NT2/D1 (cell line): ENCODE results near the gene SRRM4.

Experiments used
- DNase-seq: peaks from one replicate; pipeline ENCODE4 v3.0.0-alpha.2; 2011; ENCODE audit warnings: low read depth, low spot score
- H3K27me3 ChIP-seq: 2 replicates; pipeline ENCODE4 v1.6.0; 2011; ENCODE audit warnings: mild to moderate bottlenecking; ENCODE audit not compliant: insufficient read length, insufficient read depth
- H3K36me3 ChIP-seq: 2 replicates; pipeline ENCODE4 v1.6.1; 2011; ENCODE audit warnings: mild to moderate bottlenecking, low read length, mixed read lengths; ENCODE audit not compliant: insufficient read depth, insufficient read length
- H3K4me1 ChIP-seq: 2 replicates; pipeline ENCODE4 v1.5.1; 2011; ENCODE audit not compliant: insufficient read depth, insufficient read length
- H3K4me3 ChIP-seq: 2 replicates; pipeline ENCODE4 v1.5.1; 2011; ENCODE audit warnings: low read depth; ENCODE audit not compliant: insufficient read length
- H3K9ac ChIP-seq: 2 replicates; pipeline ENCODE4 v1.6.0; 2011; ENCODE audit warnings: low read depth; ENCODE audit not compliant: insufficient read length
- H3K9me3 ChIP-seq: 2 replicates; pipeline ENCODE4 v1.5.1; 2011; ENCODE audit warnings: mild to moderate bottlenecking, low read length; ENCODE audit not compliant: insufficient read depth
- SUZ12 ChIP-seq: IDR thresholded peaks from 2 replicates; pipeline ENCODE4 v1.6.1; 2011; ENCODE audit not compliant: insufficient read length, insufficient read depth; ENCODE audit errors: extremely low read depth
- YY1 ChIP-seq: IDR thresholded peaks from 2 replicates; pipeline ENCODE4 v1.6.1; 2011; ENCODE audit not compliant: insufficient read length, insufficient read depth
- ZNF274 ChIP-seq: IDR thresholded peaks from 2 replicates; pipeline ENCODE4 v1.6.1; 2011; ENCODE audit warnings: mild to moderate bottlenecking, low read depth, low read length

The SRRM4 gene, protein sequence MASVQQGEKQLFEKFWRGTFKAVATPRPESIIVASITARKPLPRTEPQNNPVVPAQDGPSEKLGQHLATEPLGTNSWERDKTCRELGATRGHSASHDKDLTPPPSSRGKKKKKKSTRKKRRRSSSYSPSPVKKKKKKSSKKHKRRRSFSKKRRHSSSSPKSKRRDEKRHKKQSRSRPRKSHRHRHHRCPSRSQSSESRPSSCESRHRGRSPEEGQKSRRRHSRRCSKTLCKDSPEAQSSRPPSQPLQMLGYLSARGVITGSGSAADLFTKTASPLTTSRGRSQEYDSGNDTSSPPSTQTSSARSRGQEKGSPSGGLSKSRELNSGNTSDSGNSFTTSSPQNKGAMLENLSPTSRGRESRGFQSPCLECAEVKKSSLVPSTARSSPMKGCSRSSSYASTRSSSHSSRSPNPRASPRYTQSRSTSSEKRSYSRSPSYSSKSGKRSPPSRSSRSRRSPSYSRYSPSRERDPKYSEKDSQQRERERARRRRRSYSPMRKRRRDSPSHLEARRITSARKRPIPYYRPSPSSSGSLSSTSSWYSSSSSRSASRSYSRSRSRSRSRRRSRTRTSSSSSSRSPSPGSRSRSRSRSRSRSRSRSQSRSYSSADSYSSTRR

DNA sequence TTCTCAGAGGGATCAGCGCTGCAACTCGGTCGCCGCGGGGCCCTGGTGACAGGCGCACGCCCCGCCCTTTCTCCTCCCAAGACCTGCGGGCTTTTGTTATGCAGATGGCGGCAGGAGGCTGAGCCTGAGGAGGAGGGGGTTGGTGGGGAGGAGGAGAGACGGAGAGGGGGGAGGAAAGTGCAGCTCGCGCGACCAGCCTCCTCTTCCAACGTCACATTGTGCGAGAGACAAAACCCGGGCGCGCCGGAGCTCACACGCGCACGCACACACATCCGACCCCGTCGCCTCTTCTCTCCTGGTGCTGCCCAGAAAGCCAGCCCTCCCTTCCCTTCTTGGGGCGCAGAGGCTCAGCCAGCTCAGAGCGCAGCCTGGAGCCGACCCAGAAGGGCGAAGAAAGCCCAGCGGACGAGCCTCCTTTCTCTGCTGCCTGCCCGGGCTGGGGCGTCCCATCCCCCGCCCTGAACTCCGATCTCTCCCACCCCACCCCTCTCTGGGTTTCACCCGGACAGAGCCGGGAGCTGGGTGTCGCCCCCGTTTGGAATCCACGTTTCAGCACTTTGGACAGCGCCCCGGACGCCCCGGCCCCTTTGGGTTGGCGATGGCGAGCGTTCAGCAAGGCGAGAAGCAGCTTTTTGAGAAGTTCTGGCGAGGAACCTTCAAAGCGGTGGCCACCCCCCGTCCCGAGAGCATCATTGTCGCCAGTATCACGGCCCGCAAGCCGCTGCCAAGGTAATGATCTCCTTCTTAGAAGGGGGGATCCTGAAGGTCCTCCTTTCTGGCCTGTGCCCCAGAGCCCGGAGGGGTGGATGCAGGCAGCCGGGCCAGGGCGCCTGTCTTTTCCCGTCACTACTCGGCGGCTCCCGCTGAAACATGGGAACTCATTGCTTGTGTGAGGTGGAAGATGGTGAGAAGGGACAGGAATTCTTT lies at the start of gene SRRM4:
SRRM4 (plus strand) TSS at position 257 of the 927 bp plus-strand sequence; CDS start at position 599, 342 bp downstream.
- H3K4me1 ChIP-seq, result peaks cover 3% of the 10 kb centered on the region
- H3K4me3 ChIP-seq, result peak within 1 kb of the TSS; percentile 71
- H3K27me3 ChIP-seq, result peaks cover 35% of the 10 kb centered on the region
- DNase-seq, result peak; percentile 92
- TF ChIP-seq SUZ12, result no peak
- no peak for TF ChIP-seq ZNF274
- TF ChIP-seq YY1, result no peak
- H3K9ac ChIP-seq, result peak within 1 kb of the TSS; percentile 65
- no peaks in the 10 kb centered on the region for H3K36me3 ChIP-seq
- H3K9me3 ChIP-seq, result no peaks in the 10 kb centered on the region

DNA sequence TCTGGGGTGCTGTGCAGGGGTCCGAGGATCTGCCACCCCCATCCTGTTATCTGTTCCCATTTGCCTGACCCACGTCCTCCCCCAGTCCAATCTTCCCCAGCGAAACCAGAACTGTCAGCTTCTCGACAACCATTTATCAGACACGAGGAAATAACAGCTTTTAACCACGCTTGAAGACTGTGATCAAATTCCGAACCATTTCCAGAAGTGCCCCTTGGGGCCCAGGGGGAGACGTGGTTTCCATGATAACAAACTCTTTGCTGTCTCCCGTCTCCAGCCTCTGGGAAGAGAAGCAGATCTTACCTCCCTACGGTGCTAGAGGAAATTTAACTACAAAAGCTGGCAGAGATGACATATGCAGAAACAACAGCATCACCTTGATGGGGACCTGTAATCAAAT lies 35.1 kb upstream of the SRRM4 start:
- no peak for DNase-seq
- Histone ChIP-seq H3K4me3 (no peak overlapping the region), H3K27me3 (no peaks in the 10 kb centered on the region), H3K9ac (no peak overlapping the region), H3K36me3 (no peaks in the 10 kb centered on the region), H3K9me3 (no peaks in the 10 kb centered on the region), H3K4me1 (no peaks in the 10 kb centered on the region)
- TF ChIP-seq SUZ12 (no peak), ZNF274 (no peak), YY1 (no peak)

DNA sequence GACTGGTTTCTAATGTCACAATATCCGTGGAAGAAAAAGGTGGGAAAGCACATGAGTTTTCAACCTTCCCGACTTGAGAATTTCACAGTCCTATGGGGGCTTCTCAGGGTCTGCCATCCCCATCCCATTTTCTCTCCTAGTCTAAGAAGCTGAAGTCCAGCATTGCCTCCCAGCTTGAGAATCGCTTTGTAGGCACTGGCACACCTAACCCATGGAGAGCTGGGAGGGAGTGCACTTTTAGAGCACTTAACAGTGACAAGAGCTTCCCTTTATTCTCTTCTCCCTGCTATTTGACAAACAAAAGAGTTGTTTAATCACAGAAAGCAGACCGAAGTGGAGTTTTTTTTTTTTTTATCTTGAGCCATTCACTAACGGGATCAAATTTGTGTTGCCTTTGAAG lies 22.8 kb upstream of the SRRM4 start:
- DNase-seq, result no peak
- TF ChIP-seq ZNF274 (no peak), YY1 (no peak), SUZ12 (no peak)
- peaks cover 10% of the 10 kb centered on the region for H3K27me3 ChIP-seq
- no peaks in the 10 kb centered on the region for H3K9me3 ChIP-seq
- H3K36me3 ChIP-seq, result no peaks in the 10 kb centered on the region
- no peak overlapping the region for H3K4me3 ChIP-seq
- H3K9ac ChIP-seq, result no peak overlapping the region
- no peaks in the 10 kb centered on the region for H3K4me1 ChIP-seq

DNA sequence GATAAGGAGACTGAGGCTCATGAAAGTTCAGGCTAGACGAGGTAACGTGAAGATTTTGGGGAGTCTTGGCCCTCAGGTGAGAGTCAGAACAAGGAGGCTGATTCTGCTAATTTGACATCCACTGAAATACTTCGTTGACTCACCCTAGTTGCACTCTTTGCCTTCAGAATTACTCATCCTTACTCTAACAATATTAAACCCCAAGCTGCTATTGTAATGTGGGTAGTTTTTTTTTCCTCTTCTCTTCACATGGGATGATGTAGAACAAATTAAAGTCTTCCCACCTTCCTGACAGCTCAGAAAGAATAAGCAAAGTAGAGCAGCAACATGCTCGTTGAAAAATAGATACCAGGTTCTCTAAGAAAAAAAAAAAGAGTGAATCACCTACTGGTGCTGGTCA lies 22.0 kb upstream of the SRRM4 start:
- H3K9me3 ChIP-seq, result no peaks in the 10 kb centered on the region
- no peaks in the 10 kb centered on the region for H3K4me1 ChIP-seq
- H3K9ac ChIP-seq, result no peak overlapping the region
- no peak for DNase-seq
- peaks cover 10% of the 10 kb centered on the region for H3K27me3 ChIP-seq
- no peak for TF ChIP-seq ZNF274
- TF ChIP-seq SUZ12, result no peak
- no peak overlapping the region for H3K4me3 ChIP-seq
- no peaks in the 10 kb centered on the region for H3K36me3 ChIP-seq

DNA sequence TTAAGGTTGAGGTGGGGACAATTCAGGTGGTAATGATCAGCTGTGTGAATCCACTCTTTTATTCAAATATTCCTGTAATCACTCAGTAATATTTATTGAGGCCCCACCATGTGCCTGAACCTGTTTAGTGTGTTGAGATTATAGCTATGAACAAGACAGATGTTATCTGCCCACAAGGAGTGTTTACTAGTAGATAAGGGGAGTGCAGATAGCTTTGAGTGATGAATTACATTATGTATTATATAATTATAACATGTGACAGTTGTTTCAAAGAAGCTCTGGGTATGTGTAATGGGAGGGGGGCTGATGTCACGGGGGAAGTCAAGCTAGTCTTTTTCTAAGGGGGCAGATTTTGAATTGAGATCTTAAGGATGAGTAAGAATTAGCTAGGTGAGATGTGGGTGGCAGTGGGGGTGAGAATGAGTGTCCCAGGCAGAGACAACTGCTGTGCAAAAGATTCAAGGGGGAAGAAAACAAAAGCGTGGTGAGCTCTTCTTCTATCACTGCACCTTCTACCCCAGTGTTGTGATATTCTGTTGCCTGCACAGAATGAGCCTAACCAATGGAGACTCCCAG lies 21.3 kb upstream of the SRRM4 start:
- no peaks in the 10 kb centered on the region for H3K36me3 ChIP-seq
- no peak for DNase-seq
- no peak overlapping the region for H3K9ac ChIP-seq
- H3K27me3 ChIP-seq, result peaks cover 10% of the 10 kb centered on the region
- no peaks in the 10 kb centered on the region for H3K9me3 ChIP-seq
- no peak for TF ChIP-seq SUZ12
- no peak for TF ChIP-seq ZNF274
- TF ChIP-seq YY1, result no peak
- H3K4me3 ChIP-seq, result no peak overlapping the region
- H3K4me1 ChIP-seq, result no peaks in the 10 kb centered on the region

DNA sequence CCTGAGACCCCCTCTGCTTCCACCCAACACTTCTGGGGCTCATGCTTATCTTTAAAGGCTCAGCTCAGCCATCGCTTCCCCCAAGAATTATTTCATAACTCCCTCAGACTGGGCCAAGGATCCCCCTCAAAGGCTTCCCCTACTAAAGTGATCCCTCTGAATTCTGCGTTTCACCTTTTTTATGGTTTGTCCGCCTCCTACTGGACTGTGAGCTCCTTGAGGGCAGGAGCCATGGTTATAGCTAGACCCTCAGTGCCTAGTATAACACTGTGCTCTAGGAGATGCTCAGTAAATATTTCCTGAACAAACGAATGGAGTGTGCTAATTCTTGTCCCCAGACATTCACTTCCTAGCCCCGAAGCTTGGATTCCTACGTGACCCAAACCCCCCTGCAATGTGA lies 20.5 kb upstream of the SRRM4 start:
- no peak for DNase-seq
- no peak overlapping the region for H3K4me3 ChIP-seq
- TF ChIP-seq YY1, result no peak
- peaks cover 10% of the 10 kb centered on the region for H3K27me3 ChIP-seq
- H3K9ac ChIP-seq, result no peak overlapping the region
- no peaks in the 10 kb centered on the region for H3K36me3 ChIP-seq
- no peaks in the 10 kb centered on the region for H3K4me1 ChIP-seq
- no peaks in the 10 kb centered on the region for H3K9me3 ChIP-seq

DNA sequence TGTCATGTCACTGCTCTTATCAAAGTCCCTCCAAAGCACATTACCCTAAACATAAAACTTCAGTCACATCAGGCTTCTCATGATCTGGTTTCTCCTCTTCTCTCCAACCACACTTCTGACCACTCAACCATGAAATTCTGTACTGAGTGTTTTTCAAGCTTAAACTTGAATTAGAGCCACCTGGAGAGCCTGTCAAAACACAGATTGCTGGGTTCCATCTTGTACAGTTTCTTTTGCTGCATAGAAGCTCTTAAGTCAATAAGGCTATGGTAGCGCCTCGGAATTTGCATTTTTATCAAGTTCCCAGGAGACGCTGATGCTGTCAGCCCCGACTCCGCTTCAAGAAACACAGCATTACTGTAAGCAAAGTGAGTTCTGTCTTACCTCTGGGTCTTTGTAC lies 16.4 kb upstream of the SRRM4 start:
- TF ChIP-seq YY1, result no peak
- TF ChIP-seq ZNF274, result no peak
- TF ChIP-seq SUZ12, result no peak
- Histone ChIP-seq H3K9ac (no peak overlapping the region), H3K27me3 (peaks cover 7% of the 10 kb centered on the region), H3K4me1 (no peaks in the 10 kb centered on the region), H3K36me3 (no peaks in the 10 kb centered on the region), H3K4me3 (no peak overlapping the region), H3K9me3 (no peaks in the 10 kb centered on the region)
- no peak for DNase-seq
